ENCODE data around the gene HOXD8. TPM values are rescaled to one million over a fixed set of nuclear protein-coding genes. Genes with fewer than 3 reads are reported as not detected.
A peak's percentile ranks its signal among the peaks of the same experiment; 100 is the strongest.

The HOXD8 gene
- total RNA-seq, 4 donors from 2014 or later = 12.6 to 19.5 (median 16.7) TPM

GRCh38 chr2:176174824-176175708, 45.6 kb downstream of the HOXD8 start:
- Histone ChIP-seq H3K27me3 (peaks cover 3 to 88% of the 10 kb centered on the region in 2 donors), H3K4me3 (peak overlapping the region in 1 of 4 donors; percentile 24), H3K9me3 (no peaks in the 10 kb centered on the region), H3K4me1 (peaks cover 0 to 36% (median 3%) of the 10 kb centered on the region in 4 donors), H3K36me3 (no peaks in the 10 kb centered on the region), H3K27ac (peak overlapping the region in 1 of 4 donors; percentile 17)
- 31 to 35% methylated on average over 47 of the region's 47 CpGs for WGBS, 2 donors
- DNase-seq (ENCODE audit: low spot score in 2 of 2) = no peak
- TF ChIP-seq POLR2A (IDR thresholded peaks at IDR 0.05) (no peak), CTCF (IDR thresholded peaks at IDR 0.05) (no peak), EP300 (IDR thresholded peaks at IDR 0.05) (peak in 1 of 2 donors; percentile 23)

GRCh38 chr2:176175709-176176607, 46.5 kb downstream of the HOXD8 start:
- no peak overlapping the region for H3K4me3 ChIP-seq
- H3K9me3 ChIP-seq = no peaks in the 10 kb centered on the region
- H3K36me3 ChIP-seq = no peaks in the 10 kb centered on the region
- H3K4me1 ChIP-seq = peaks cover 0 to 36% (median 3%) of the 10 kb centered on the region in 4 donors
- peaks cover 3 to 88% of the 10 kb centered on the region in 2 donors for H3K27me3 ChIP-seq
- DNase-seq (ENCODE audit: low spot score in 2 of 2) = no peak
- 81 to 88% methylated on average over 7 of the region's 7 CpGs for WGBS, 2 donors
- TF ChIP-seq EP300 (IDR thresholded peaks at IDR 0.05) (no peak), POLR2A (IDR thresholded peaks at IDR 0.05) (no peak), CTCF (IDR thresholded peaks at IDR 0.05) (no peak)
- H3K27ac ChIP-seq = no peak overlapping the region

GRCh38 chr2:176177580-176178037, 48.1 kb downstream of the HOXD8 start:
- 16 to 29% methylated on average over 9 to 12 of the region's 12 CpGs for WGBS, 2 donors
- peaks cover 3 to 77% of the 10 kb centered on the region in 2 donors for H3K27me3 ChIP-seq
- peaks cover 0 to 29% (median 3%) of the 10 kb centered on the region in 4 donors for H3K4me1 ChIP-seq
- H3K9me3 ChIP-seq = no peaks in the 10 kb centered on the region
- peak overlapping the region in 1 of 4 donors; percentile 48 for H3K27ac ChIP-seq
- peak overlapping the region in 3 of 4 donors; percentile 5 to 40 (median 23) for H3K4me3 ChIP-seq
- no peak for DNase-seq (ENCODE audit: low spot score in 2 of 2)
- TF ChIP-seq POLR2A (IDR thresholded peaks at IDR 0.05) (no peak), CTCF (IDR thresholded peaks at IDR 0.05) (no peak), EP300 (IDR thresholded peaks at IDR 0.05) (no peak)
- no peaks in the 10 kb centered on the region for H3K36me3 ChIP-seq

- no peak for DNase-seq (ENCODE audit: low spot score in 2 of 2)
- Histone ChIP-seq H3K27ac (peak overlapping the region in 1 of 4 donors; percentile 48), H3K4me1 (peaks cover 0 to 29% (median 3%) of the 10 kb centered on the region in 4 donors), H3K36me3 (no peaks in the 10 kb centered on the region), H3K27me3 (peaks cover 3 to 73% of the 10 kb centered on the region in 2 donors), H3K9me3 (no peaks in the 10 kb centered on the region), H3K4me3 (peak overlapping the region in 3 of 4 donors; percentile 5 to 40 (median 23))
- whole genome bisulfite sequencing, 2 donors = 2 to 8% methylated on average over 48 to 58 of the region's 68 CpGs
- TF ChIP-seq EP300 (IDR thresholded peaks at IDR 0.05) = no peak
- TF ChIP-seq POLR2A (IDR thresholded peaks at IDR 0.05) = no peak
- TF ChIP-seq CTCF (IDR thresholded peaks at IDR 0.05) = no peak
Measured at GRCh38 chr2:176178038-176178756, 48.7 kb downstream of the HOXD8 start.
